Retina (tissue), 1 donor: ENCODE results near the gene PRTG.
"Not testable (repeated sequence)": the region's sequence is repeated elsewhere in the genome, so short reads cannot be mapped to it uniquely, and the experiment has no call there.

ENCODE experiments used
- DNase-seq: peaks from one replicate; pipeline ENCODE4 v3.0.0-alpha.2; 2016

PRTG gene

GRCh38 chr15:55694652-55695150, 48.3 kb downstream of the PRTG start:
- DNase-seq = no peak

DNA sequence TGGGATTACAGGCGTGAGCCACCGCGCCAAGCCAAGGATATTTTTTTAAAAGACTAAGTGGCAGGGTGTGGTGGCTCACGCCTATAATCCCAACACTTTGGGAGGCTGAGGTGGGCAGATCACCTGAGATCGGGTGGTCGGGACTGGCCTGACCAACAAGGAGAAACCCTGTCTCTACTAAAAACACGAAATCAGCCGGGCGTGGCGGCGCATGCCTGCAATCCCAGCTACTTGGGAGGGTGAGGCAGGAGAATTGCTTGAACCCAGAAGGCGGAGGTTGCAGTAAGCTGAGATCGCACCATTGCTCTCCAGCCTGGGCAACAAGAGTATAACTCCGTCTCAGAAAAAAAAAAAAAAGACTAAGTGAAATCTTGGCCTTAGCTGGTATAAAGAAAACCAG, 49.8 kb downstream of the PRTG start:
- DNase-seq = not testable (repeated sequence)

DNA sequence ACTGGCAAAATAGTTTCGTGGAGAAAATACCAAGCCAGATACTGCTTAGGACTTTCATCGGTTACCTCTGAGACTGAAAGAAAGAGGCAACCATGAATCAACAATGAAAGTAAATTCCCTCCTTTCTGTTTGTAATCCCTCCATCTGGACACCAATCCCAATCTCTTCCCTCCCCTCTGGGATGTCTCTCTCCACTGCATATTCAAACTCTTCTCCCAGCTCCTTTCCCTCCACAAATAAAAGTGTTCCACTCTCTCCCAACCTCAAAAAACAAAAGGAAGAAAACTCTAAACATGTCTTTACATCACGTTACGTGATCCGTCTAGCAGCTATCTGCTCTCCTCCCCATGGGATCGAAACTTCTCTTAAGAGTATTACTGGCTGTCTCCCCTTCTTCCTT, 55.2 kb downstream of the PRTG start:
- DNase-seq = no peak

DNA sequence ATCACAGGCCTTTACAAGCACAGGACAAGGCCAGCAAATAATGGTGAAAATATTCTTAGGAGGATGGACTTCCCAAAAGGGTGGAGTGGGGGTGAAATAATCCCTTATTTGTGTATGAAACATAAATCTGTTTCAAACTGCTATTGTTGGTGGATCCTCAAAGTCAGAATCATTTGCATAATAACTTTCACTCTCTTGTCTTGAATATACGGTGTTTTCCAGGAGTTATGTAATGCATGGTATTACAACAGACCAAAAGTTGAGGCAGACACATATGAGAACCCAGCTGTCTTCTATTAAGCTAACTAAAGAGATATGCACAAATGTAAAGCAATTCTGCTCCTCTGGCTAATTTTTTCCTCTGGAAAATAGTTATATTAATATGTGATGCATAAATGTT, 57.7 kb downstream of the PRTG start:
- no peak for DNase-seq

DNA sequence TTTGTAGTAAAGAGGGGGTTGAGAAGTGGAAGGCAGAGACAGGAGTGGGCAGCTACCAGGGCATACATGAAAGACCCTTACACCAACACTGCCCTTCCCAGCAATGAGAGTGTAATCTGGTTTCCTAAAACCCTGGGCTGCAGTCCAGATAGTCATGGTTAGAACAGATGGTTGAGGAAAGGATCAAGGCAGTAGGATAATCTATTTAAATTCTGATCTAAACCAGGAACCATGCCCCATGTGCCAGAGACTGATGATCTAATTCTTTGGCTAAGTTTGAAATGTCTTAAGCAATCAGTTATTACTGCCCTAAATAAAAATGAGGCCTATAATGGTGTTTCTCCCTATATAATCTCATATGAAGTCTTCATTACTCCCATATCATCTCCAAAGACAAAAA, 59.6 kb downstream of the PRTG start:
- DNase-seq = no peak

- DNase-seq = no peak
Measured at GRCh38 chr15:55681631-55682030, 61.3 kb downstream of the PRTG start.

- DNase-seq = peak; percentile 21
Measured at GRCh38 chr15:55676507-55676906, 66.4 kb downstream of the PRTG start.

DNA sequence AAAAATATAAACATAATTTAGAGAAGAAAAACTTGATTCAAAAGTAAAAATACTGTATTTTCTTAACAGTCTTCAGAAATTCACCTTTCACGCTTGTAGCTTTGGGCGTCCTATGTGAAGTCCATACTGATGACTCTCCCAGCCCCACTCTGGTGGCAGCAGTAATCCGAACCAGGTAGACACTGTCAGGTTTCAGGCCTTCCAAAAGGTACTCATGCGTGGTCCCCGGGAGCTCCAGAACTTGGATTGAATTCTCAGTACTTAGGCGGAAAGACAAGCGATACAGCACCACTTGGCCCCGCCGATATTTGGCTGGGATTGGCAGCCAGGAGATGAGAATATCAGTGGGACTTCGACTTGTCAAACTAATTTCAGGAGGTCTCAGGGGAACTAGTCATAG, 69.7 kb downstream of the PRTG start:
- no peak for DNase-seq

DNA sequence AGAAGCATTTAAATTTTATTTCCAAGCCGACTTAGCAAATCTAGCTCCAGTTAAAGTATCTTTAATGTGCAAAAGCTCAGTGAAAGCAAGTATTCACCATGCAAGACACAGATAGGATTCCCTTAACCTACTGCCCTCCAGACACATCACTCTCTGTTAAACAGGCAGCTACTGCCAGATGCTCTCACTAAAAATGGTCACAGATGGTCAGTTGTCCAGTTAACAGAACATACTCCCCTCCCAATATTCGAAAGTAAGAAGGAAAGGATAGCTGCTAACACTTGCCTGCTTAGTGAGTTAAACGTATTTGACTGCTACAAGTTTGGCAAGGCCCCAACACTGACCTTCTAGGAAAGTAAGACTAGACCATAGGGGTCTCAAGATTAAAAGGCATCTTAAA, 73.7 kb downstream of the PRTG start:
- no peak for DNase-seq

DNA sequence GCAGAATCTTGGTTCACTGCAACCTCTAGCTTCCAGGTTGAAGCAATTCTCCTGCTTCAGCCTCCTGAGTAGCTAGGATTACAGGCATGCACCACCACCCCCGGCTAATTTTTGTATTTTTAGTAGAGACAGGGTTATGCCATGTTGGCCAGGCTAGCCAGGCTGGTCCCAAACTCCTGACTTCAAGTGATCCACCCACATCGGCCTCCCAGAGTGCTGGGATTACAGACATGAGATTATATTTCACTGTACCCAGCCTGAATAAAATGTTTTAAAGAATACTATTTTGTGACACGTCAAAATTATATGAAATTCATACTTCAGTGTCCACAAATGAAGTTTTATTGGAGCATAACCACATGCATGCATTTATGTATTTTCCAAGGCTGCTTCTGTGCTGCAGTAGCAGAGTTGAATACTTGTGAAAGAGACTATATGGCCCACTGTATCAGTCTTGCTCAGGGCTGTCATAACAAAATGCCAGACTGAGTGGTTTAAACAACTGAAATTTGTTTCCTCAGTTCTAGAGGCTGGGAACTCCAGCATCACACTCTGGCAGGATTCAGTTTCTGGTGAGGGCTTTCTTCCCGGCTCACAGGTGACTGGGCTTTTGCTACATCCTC, 77.2 kb downstream of the PRTG start:
- DNase-seq = no peak

- DNase-seq = no peak
Measured at GRCh38 chr15:55661428-55661827, 81.5 kb downstream of the PRTG start.

DNA sequence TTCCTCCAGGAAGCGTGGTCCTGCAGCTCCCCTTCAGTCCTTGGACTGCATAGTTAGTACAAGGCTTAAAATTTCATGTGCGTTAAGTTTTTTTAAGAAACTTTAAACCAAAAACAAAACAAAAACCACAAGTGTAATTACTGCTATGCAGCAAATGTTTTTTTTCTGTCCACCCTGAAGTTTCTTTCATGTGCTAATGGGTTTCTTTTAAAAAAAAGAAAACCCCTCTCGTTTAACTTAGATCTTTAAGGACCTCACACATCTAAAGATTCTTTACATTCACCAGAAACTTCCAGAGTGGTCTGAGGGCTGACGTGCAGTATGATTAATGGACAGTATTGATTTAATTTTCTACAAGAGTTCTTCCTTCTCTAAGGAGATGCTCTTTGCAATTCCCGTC, 82.8 kb downstream of the PRTG start:
- DNase-seq = no peak

GRCh38 chr15:55659481-55659880, 83.5 kb downstream of the PRTG start:
- DNase-seq = no peak

DNA sequence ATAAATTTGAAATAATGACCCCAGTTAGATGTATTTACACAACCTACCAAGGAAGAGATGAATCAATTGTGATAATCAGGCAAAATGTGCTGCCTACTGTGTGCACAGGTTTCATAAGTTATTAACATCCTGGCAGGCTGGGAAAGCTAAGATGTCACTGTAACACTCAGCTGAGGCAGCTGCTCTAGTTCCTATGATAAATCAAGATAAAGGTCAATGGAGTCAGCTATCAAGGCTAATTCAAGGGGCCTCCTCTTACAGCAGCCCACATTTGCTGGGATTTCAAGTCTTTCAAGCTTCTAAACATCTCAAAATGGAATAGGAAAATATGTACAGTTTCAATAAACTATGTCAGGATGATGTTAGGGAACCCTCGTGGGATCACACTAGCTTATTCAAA, 84.1 kb downstream of the PRTG start:
- no peak for DNase-seq

GRCh38 chr15:55654561-55655031, 88.4 kb downstream of the PRTG start:
- DNase-seq = no peak

DNA sequence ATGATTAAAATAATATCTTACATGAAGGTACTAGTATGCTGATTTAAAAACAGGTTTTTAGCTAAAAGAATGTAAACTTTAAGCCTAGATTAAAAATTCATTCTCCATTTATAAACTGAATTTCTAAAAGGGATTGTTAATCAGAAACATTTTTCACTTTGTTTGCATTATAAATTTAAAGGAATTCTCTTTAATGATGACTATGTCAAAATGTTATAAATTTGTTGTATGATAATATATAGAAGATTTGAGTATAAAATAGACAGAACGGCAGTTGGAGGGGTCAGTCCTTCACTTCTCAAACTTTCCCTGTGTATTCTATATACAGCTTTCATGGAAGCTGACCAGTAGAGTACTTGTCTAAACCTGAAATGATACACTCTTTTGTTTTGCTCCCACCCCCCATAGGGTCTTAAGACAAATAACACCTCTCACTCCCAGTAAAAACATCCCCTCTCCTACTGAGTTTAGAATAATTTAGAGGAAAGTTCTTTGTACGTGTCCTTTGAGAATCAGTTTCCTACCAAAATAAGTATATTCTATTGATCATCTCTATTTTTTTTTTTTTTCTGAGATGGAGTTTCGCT, 90.0 kb downstream of the PRTG start:
- DNase-seq = no peak

DNA sequence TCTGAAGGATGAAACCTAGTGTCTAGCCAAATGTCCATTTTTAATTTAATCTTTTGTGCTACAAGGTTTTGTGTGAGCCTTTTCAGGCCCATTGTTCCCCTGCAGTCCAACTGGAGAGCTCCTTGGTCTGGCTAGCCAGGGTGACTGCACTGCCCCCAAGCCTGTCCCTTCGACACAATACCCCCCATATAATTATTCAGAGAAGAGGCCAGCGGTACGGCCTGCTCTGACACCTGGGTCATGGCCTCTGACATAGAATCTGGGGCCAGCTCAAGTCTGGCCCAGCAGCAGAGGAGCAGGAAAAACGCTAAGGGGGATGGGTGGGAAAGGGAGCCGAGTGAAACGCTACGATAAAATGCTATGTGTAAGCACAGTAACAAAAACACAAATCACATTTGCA, 90.6 kb downstream of the PRTG start:
- peak; percentile 36 for DNase-seq

DNA sequence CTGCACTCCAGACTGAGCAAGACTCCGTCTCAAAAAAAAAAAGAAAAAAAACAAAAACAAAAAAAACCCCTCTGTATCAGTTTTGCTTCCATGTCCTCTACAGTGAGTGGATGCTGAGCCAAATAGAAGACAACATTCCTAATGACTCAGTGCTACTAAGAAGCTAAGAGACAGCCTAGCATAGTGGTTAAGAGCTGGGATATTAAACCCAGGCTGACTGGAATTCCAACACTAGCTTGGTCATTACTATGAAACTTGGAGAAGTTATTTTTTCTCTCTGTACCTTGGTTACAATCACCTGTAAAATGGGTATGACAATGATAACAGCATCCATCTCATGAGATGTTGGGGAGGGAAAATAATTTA, 93.9 kb downstream of the PRTG start:
- no peak for DNase-seq

GRCh38 chr15:55638764-55639163, 104.2 kb downstream of the PRTG start:
- no peak for DNase-seq

- DNase-seq = peak; percentile 65
Measured at GRCh38 chr15:55637086-55637485, 105.9 kb downstream of the PRTG start.

GRCh38 chr15:55633731-55634130, 109.2 kb downstream of the PRTG start:
- DNase-seq = no peak

DNA sequence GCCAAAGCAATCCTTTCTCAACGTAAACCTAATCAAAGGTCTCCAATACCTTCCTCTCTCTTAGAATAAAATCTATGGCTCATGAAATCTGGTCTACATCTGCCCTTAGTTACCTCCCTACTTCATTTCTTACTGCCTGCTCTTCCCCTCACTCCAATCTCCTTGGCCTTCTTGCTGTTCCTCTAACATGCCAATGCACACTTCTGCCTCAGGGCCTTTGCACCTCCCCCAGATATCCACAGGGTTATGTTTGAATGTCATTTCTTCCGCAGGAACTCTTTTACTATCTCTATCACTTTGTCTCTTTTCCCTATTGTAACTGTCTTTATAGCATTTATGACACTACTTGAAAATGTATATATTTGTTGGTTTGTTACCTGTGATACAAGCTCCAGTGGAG, 110.5 kb downstream of the PRTG start:
- no peak for DNase-seq

DNA sequence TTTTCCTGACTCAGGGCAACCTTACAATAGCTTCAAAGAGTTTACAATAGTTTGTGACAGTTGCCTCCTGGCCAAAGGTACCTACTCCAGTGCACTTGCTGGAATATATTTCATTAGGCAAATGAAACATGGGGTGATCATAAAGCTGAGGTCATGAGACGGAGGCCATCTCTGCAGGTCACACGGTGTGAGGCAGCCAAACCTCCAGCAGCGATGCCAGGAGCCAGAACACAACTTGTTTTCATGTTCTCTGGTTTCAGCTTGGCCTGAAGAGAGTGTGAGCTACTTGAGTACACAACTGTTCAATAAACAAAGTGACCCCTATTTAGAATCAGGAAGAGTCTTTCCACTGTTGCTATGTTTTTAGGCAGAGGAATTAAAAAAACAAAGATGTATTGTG, 112.1 kb downstream of the PRTG start:
- no peak for DNase-seq

GRCh38 chr15:55628369-55628730, 114.6 kb downstream of the PRTG start:
- DNase-seq = no peak

GRCh38 chr15:55627730-55628368, 115.1 kb downstream of the PRTG start:
- DNase-seq = no peak
